Keratinocyte (primary cell): ENCODE results near the gene MYO7B. TPM values are rescaled to one million over a fixed set of nuclear protein-coding genes. Genes with fewer than 3 reads are reported as not detected.

Experiments
- DNase-seq: peaks from one replicate; pipeline ENCODE4 v3.0.0-alpha.2; 2011; ENCODE audit warnings: low read depth, missing footprints, low spot score
- FAIRE-seq: peaks from 2 replicates; lab custom pipeline; 2011; peaks lifted over from hg19 to GRCh38; lab: Jason Lieb, UNC
- H2AFZ ChIP-seq: 2 replicates; pipeline ENCODE4 v1.6.0; 2012; ENCODE audit warnings: low read length, control low read depth, inconsistent platforms; ENCODE audit not compliant: control insufficient read depth
- H3K27ac ChIP-seq: 2 replicates; pipeline ENCODE4 v1.5.1; 2011; ENCODE audit warnings: low read length; ENCODE audit not compliant: control insufficient read depth, insufficient read depth
- H3K27me3 ChIP-seq: 3 replicates; pipeline ENCODE4 v1.6.0; 2011; ENCODE audit warnings: low read length; ENCODE audit not compliant: control insufficient read depth, insufficient read depth; ENCODE audit errors: extremely low read depth
- H3K36me3 ChIP-seq, 2 experiments: 2 replicates in 1 of 2; 3 replicates in 1 of 2; pipeline ENCODE4 v1.5.1; 2011; ENCODE audit warnings: low read length in 2 of 2, mild to moderate bottlenecking in 1 of 2; ENCODE audit not compliant: control insufficient read depth in 2 of 2, insufficient read depth in 2 of 2; ENCODE audit errors: extremely low read depth in 1 of 2
- H3K4me1 ChIP-seq: 3 replicates; pipeline ENCODE4 v1.5.1; 2011; ENCODE audit warnings: low read length; ENCODE audit not compliant: control insufficient read depth, insufficient read depth; ENCODE audit errors: extremely low read depth
- H3K4me2 ChIP-seq: 3 replicates; pipeline ENCODE4 v1.6.0; 2011; ENCODE audit warnings: low read depth, low read length; ENCODE audit not compliant: control insufficient read depth, insufficient read depth; ENCODE audit errors: extremely low read depth
- H3K4me3 ChIP-seq, 3 experiments: fragments of 200-600 bp in 1 of 3; sonication (generic) in 1 of 3; 2 replicates in 2 of 3; 3 replicates in 1 of 3; pipeline ENCODE4 v1.5.1; 2011 to 2016; ENCODE audit warnings: low read length in 3 of 3, mild to moderate bottlenecking in 3 of 3, control low read depth in 2 of 3, inconsistent platforms in 1 of 3, low read depth in 1 of 3, mixed read lengths in 1 of 3, mixed run types in 1 of 3, moderate library complexity in 1 of 3; ENCODE audit not compliant: control insufficient read depth in 2 of 3, insufficient read depth in 2 of 3; ENCODE audit errors: extremely low read depth in 1 of 3
- H3K79me2 ChIP-seq: 2 replicates; pipeline ENCODE4 v1.6.0; 2012; ENCODE audit warnings: low read length; ENCODE audit not compliant: control insufficient read depth, insufficient read depth
- H3K9ac ChIP-seq: 3 replicates; pipeline ENCODE4 v1.6.0; 2011; ENCODE audit warnings: low read length; ENCODE audit not compliant: control insufficient read depth, insufficient read depth; ENCODE audit errors: extremely low read depth
- H3K9me1 ChIP-seq: 3 replicates; pipeline ENCODE4 v1.6.0; 2011; ENCODE audit warnings: low read length; ENCODE audit not compliant: control insufficient read depth, insufficient read depth; ENCODE audit errors: extremely low read depth
- H3K9me3 ChIP-seq: 2 replicates; pipeline ENCODE4 v1.5.1; 2012; ENCODE audit warnings: low read depth, low read length; ENCODE audit not compliant: control insufficient read depth
- H4K20me1 ChIP-seq: 3 replicates; pipeline ENCODE4 v1.6.0; 2011; ENCODE audit warnings: low read length; ENCODE audit not compliant: control insufficient read depth, insufficient read depth; ENCODE audit errors: extremely low read depth
- CTCF ChIP-seq, 3 experiments: IDR thresholded peaks in 1 of 3; conservative IDR thresholded peaks in 1 of 3; optimal IDR thresholded peaks in 1 of 3; 2 replicates in 2 of 3; 3 replicates in 1 of 3; pipeline versions ENCODE3 to v1.5.1; 2011; ENCODE audit warnings: low read length in 3 of 3, mild to moderate bottlenecking in 3 of 3, moderate library complexity in 2 of 3, control low read depth in 1 of 3, inconsistent platforms in 1 of 3; ENCODE audit not compliant: insufficient read depth in 2 of 3; ENCODE audit errors: extremely low read depth in 1 of 3
- EZH2 ChIP-seq: IDR thresholded peaks from one replicate; pipeline ENCODE4 v1.6.1; 2012; ENCODE audit warnings: inconsistent platforms, mild to moderate bottlenecking, low read length, moderate library complexity
- dilution Hi-C: fragments of 300-500 bp; cut with MboI; formaldehyde crosslinking; loops from one replicate; pipeline ENCODE4 v1.7.0; 2020; ENCODE audit warnings: low sequenced_read_pairs; ENCODE audit not compliant: extremely low pct_ligation_motif_present
- polyA plus RNA-seq, 5 experiments: library from polyadenylated mRNA; depleted of rRNA in 3 of 5; stranded (reverse) in 3 of 5; stranded (forward) in 1 of 5; unstranded in 1 of 5; fragments of >200 nt; gene quantifications; 1 replicate in 1 of 5; 2 replicates in 3 of 5; 3 replicates in 1 of 5; pipeline versions ENCODE4 v1.2.1 to v1.2.3, GENCODE V29; 2011 to 2012; ENCODE audit warnings: missing spikeins in 2 of 5, low read depth in 1 of 5, low replicate concordance in 1 of 5

Gene MYO7B
- polyA plus RNA-seq, 1 donor (not counting 4 experiments of a cell fraction or from before 2014, with no cell fraction given): not detected

DNA sequence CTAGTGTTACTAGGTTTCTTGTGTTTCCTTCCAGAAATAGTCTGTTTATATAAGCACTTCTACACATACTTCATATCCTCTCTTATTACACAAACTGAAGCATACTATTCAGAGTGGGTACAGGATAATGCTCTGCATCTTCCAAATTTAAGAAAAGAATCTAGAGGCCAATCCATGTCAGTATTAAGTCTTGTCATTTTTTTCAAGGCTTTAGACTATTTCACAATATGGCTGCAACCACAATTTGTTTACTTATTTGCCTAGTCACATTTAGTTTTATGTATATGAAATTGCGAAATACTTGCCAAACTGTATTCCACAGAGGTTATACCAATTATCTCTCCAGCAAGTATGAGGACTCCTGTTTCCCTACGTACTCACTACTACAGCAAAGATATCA is 37.1 kb upstream of the MYO7B start:
- no peaks in the 10 kb centered on the region for H3K27me3 ChIP-seq
- no peak overlapping the region for H2AFZ ChIP-seq
- DNase-seq (no peak), FAIRE-seq (no peak)
- peaks cover 2% of the 10 kb centered on the region for H3K79me2 ChIP-seq
- H4K20me1 ChIP-seq: no peaks in the 10 kb centered on the region
- H3K36me3 ChIP-seq: peaks cover 20 to 30% of the 10 kb centered on the region in 2 experiments
- no peaks in the 10 kb centered on the region for H3K4me1 ChIP-seq
- TF ChIP-seq CTCF (optimal IDR thresholded peaks at IDR 0.05 in 1 of 3, IDR thresholded peaks at IDR 0.05 in 1 of 3, conservative IDR thresholded peaks at IDR 0.05 in 1 of 3; ENCODE audit: extremely low read depth in 1 of 3, insufficient read depth in 2 of 3, low read length in 3 of 3) (no peak), EZH2 (no peak)
- no peaks in the 10 kb centered on the region for H3K9me1 ChIP-seq
- H3K9me3 ChIP-seq: no peaks in the 10 kb centered on the region
- H3K9ac ChIP-seq: no peak overlapping the region
- H3K4me2 ChIP-seq: no peak overlapping the region
- H3K4me3 ChIP-seq: no peak overlapping the region
- dilution Hi-C loops: no loop called here
- H3K27ac ChIP-seq: no peak overlapping the region

- peaks cover 3% of the 10 kb centered on the region for H4K20me1 ChIP-seq
- no peak overlapping the region for H3K4me2 ChIP-seq
- peaks cover 40% of the 10 kb centered on the region for H3K79me2 ChIP-seq
- TF ChIP-seq CTCF (optimal IDR thresholded peaks at IDR 0.05 in 1 of 3, IDR thresholded peaks at IDR 0.05 in 1 of 3, conservative IDR thresholded peaks at IDR 0.05 in 1 of 3; ENCODE audit: extremely low read depth in 1 of 3, insufficient read depth in 2 of 3, low read length in 3 of 3) (no peak), EZH2 (no peak)
- no peaks in the 10 kb centered on the region for H3K9me3 ChIP-seq
- no peak overlapping the region for H3K4me3 ChIP-seq
- no peak overlapping the region for H3K27ac ChIP-seq
- H2AFZ ChIP-seq: no peak overlapping the region
- H3K36me3 ChIP-seq: peaks cover 28 to 30% of the 10 kb centered on the region in 2 experiments
- peaks cover 10% of the 10 kb centered on the region for H3K4me1 ChIP-seq
- H3K9ac ChIP-seq: no peak overlapping the region
- dilution Hi-C loops: no loop called here
- FAIRE-seq: no peak
- DNase-seq: no peak
- no peaks in the 10 kb centered on the region for H3K9me1 ChIP-seq
- no peaks in the 10 kb centered on the region for H3K27me3 ChIP-seq
Observed at GRCh38 chr2:127503491-127503890, 32.0 kb upstream of the MYO7B start.
